HG03558 (cell line): ENCODE measurements around the gene MYBPC1.

Source experiments
- ATAC-seq: cut with Tn5 transposase; IDR thresholded peaks from one replicate; pipeline ENCODE4 v1.9.1; 2021; ENCODE audit warnings: moderate number of reproducible peaks; ENCODE audit not compliant: unreplicated experiment; ENCODE audit errors: extremely low read depth

The MYBPC1 gene

DNA sequence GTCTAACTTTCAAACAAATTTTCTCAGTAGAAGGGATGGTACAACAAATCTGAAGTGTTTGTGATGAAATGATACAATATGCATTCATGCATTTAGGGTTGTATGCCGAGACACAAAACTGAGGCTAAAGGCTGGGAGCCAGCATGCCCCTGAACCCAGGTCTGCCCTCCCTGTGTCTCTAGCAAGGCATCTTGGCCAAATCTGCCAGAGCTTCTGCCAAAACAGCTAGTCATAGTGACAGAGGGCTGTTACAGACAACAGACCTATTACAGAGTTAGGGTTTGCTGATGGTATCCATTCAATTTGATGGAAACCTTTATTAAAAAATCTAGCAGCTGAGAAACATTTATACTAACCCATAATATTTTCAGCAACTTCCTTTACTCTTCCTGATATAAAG is 91.4 kb downstream of the MYBPC1 start:
- ATAC-seq: no peak

GRCh38 chr12:101690544-101691098 is 95.8 kb downstream of the MYBPC1 start:
- ATAC-seq: no peak

DNA sequence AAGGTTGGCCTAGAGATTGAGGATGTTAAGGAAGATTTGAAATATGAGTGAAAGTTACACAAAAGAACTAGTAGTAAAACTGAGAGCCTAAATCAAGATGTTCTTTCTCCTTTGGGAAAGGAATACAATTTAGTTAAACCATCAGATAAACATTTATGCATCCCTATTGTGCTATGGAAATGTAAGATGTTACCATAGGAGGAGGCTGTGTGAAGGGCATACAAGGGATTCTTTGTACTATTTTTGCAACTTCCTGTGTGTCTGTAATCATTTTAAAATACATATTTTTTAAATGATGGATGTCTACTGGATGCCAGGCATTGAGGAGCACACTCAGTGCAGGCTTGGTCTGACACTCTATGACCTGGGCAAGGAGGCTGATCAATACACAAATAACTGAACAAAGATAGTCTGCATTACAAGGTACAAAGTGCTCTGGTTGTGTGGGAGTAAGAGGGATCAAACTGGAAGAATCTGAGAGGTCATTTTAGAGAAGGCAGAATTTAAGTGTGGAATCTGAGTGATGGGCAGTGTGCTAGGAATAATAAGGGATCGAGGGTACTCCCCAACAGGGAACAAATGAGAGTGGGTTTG is 96.8 kb downstream of the MYBPC1 start:
- no peak for ATAC-seq

- ATAC-seq: no peak
These were observed 99.6 kb downstream of the MYBPC1 start for GRCh38 chr12:101694297-101694848.

DNA sequence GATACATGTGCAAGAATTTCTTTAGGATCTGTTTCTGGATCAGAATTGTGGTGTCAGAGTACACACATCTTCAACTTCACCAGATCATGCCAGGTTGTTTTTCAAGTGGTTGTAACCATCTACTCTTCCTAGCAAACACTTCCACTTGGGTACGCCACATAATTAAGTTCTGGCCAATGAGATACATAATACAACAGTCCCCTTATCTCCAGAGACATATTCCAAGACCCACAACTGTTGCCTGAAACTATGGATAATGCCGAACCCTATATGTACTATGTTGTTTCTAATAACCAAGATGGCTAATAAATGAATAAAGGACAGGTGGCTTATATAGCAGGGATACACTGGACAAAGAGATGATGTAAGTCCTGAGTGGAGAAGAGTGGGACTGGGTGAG is 100.2 kb downstream of the MYBPC1 start:
- no peak for ATAC-seq

DNA sequence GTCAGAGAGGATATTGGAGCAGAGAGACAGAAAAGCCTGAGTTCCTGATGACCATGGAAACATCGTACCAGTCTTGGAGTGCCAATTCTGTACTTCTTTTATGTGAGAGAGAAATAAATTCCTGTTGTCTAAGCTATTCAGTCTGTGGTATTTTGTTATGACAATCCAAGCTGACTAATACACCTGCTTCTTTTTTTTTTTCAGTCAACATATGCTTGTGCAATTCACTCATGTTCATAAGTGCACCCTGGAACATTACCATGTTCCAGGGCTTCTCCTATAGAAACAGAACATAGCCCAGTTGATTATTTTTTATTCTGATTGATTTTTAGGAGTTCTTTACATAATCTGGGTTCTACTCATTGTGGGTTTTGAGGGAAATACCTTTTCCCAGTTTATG is 100.9 kb downstream of the MYBPC1 start:
- ATAC-seq: no peak

DNA sequence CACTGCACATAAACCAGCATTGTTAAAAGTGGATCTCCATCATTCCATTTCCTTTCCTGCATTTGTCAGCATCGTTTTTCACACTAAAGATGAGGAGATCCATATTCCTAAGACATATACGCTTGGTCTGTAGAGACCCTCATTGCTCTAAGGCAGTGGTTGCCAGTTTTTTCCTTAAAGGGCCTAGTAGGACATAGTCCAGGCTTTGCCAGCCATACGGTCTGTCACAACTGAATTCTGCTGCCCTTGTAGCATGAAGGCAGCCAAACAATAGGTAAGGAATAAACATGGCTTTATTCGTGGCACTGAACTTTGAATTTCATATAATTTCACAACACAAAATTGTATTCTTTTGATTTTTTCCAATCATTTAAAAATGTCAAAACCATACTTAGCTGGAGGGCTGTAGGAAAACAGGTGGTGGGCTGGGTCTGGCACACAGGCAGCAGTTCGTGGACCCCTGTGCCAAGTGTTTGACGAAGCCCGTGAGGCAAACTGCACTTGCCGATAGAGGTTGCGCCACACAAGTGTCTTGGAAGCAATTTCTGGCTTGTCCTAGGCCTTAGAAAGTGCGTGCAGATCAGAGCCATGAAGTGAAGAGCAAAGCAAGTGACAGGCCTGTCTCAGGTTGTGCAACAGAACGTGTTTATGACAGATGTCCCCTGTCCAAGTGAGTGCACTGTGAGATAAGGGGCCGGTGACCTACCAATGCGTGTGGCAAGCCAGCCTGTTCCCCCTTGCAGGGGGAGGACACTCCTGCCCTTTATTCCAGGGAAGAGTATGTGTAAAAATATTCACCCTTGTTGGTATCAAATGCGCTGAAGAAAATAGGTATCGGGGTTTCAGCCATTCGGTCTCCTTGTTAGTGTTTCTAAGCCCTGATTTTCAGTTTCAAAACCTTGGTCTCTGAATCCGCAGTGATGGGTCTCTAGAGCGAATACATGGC is 101.8 kb downstream of the MYBPC1 start:
- ATAC-seq: no peak

DNA sequence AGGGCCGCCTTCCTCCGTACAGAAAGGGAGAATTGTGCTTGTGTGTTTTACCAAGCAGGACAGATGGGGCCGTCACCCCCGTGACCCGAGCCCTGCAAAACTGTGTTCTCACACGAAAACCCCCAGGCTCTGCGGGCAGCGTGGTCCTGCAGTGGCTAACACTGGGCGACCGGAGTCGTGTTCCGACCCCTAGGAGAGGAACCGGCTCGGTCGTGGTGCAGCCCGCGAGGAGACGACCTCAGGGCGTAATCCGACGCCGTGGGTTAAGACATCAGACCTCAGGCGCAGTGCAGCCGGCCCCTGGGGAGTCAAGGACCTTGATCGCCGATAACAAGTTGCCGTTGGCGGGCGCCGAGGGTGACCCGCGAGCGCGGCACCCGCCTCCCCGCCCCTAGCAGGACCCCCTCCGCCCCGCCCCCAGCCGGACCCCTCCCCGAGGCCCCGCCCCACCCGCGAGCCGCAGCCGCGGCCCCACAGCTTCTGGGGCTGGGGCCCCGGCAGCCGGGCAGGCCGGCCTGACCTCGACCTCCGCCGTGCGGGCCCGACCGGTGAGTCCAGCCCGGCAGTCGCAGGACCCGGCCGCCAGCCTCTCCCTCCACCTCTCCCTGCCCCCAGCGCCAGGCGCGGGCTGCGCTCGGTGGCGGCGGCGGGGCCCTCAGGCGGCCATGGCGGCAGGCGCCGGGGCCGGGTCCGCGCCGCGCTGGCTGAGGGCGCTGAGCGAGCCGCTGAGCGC is 102.6 kb downstream of the MYBPC1 start, which contains the start of gene CHPT1:
CHPT1 (plus strand) TSS at position 444 of the 733 bp plus-strand sequence; CDS start at position 666, 222 bp downstream.
- peak; percentile 34 for ATAC-seq

DNA sequence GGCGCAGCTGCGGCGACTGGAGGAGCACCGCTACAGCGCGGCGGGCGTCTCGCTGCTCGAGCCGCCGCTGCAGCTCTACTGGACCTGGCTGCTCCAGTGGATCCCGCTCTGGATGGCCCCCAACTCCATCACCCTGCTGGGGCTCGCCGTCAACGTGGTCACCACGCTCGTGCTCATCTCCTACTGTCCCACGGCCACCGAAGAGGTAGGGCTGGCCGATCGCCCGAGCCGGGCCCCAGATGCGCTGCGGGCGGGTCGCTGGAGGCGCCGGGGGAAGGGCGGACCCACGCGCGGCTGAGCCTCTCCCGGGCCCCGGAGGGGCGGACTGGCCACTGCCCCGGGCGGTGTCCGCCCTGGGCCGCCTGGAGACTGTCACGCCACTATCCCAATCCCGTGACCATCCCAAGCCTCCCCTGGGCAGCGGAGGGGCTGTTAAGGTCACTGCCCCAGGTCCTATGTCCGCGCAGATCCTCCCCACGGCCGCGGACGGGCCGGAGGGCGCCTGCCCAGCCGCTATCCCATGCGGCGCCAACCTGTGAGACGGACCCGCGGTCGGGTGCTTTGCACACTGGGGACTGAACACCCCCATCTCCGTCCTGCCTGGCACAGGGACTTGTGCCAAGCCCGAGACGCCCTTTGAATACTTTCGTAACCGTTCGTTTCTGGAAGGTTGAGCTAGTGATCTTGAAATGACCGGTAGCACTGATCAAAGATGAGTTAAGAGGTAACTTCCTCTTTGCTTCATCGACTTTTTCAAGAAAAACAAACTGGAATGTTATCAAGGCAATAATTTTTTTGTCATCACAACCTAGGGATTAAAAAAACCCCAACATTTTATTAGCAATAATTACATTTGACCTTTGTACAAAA is 103.4 kb downstream of the MYBPC1 start:
- peak; percentile 12 for ATAC-seq

DNA sequence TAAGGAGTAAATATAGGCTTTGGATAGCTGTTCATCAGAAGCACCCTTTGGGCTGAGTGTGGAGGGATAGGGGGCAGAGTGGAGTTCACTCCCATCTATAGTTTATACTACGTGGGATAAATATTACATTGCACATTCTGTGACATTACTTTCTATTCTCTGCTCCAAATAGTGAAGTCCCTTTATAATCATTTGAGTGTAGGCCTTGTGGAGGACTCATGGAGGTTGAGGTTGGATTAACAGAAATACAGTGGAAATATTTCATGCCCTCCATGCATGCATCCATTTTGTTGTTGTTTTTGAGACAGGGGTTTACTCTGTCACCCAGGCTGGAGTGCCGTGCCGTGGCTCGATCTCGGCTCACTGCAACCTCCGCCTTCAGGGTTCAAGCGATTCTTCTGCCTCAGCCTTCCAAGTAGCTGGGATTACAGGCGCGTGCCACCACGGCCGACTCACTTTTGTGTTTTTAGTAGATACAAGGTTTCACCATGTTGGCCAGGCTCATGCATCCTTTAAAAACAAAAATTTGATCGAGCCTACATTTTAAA is 104.1 kb downstream of the MYBPC1 start:
- no peak for ATAC-seq

DNA sequence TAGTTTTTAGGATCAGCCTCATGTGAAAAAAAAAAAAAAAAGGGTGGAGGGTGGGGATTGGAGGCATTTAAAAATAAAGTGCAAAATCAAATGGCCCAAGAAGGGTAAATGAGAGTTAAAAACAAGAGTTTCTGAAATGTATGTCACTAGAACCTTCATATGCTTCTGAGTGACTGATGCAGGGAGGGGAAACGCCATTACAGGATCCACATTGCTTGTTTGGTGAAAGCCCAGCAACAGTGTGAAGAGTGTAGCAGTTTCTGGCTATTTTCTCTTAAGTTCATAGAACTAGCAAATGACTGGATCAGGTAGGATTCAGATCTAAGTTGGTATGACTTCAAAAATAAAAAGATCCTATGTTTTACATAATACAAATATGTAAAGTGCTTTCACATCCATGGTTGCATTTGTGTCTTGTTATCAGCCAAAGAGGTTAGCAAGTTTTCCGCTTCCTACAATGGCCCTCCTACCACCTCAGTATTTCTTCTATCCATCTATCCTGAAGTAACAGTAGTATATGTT is 105.6 kb downstream of the MYBPC1 start:
- ATAC-seq: no peak

- no peak for ATAC-seq
These were observed 108.7 kb downstream of the MYBPC1 start for GRCh38 chr12:101703487-101703886.

- no peak for ATAC-seq
These were observed 111.6 kb downstream of the MYBPC1 start for GRCh38 chr12:101706403-101706802.

GRCh38 chr12:101707131-101707782 is 112.5 kb downstream of the MYBPC1 start:
- ATAC-seq: no peak

DNA sequence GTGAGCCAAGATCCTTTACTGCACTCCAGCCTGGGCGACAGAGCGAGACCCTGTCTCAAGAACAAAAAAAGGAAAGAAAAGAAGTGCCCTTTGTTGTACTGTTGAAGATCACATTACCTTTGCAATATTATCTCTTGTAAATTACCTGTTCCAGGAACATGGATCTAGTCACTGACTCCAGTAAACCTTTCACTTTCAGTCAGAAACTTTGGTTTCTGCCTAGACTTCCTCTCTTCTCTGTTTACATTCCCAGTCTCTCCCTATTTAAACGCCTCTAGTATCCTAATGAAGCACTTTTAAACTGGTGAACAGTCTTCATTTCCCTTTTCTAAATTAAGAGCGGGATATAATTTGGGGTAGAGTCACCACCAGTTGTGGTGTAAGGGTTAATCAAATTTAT is 115.5 kb downstream of the MYBPC1 start:
- no peak for ATAC-seq

DNA sequence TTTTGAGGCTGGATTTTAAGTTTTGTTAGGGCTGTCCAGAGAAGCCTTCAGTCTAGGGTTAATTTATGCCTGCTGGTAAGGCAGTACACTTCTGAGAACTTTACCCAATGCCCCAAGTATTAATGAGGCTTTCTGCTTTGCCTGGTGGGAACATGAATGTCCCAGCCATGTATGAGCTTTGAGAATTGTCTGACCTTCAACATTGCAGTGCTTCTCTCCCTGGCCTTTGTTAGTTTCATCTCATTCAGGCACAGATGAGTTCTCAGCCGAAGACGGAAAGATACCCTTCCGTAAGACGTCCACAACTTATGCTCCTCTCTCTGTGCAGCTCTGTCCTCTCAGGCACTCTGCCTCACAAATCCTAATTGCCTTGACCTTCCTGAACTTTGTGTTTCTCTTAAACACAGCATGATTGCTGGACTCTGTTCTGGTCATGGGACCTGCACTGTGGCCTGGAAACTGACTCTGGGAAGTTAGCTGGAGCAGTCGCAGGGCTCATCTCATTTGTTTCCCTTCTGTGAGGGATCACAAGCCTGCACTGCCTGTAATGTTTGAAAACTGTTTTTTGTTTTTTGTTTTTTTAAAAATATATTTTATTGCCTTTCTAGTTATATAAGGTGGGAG is 118.4 kb downstream of the MYBPC1 start:
- ATAC-seq: no peak

DNA sequence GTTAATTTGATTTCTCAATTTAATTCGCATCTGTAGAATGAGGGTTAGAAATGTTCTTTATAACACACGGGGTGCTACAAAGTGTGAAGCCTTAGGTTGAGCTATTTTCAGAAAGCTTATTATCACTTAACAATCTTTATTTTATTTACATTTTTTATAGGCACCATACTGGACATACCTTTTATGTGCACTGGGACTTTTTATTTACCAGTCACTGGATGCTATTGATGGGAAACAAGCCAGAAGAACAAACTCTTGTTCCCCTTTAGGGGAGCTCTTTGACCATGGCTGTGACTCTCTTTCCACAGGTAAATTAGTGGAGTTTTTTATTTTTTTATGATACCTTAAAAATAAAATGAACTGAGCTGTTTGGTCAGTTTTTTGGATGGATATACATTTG is 119.2 kb downstream of the MYBPC1 start:
- no peak for ATAC-seq

DNA sequence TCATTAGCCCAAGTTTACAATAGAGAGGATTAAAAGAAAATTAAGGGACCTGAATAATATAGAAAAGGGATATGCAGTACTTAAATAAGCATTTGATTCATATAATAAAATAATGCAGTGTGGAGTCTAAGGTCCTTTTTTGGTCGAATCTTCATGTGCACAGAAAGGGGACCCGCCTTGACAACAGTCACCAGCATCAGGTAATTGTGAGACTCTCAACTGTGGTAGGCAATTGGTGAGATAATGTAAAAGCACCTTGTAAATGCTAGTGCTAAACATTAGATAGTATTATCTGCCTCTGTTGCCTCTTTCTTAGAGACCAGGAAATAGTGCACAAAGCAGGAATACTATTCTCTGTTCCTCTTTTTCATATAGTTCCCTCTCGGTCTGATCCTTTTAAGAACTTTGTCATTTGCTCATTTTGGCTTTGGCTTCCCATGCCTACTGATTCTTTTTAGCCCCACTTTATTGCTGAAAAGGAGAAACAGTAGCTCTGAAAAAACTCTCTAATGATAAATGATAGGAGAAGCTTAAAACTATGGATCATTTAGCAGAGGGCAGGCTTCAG is 120.2 kb downstream of the MYBPC1 start:
- ATAC-seq: no peak
